DLD1 (cell line): ENCODE measurements around the gene DDA1.

ENCODE experiments used
- in situ Hi-C: cut with HindIII; loops from 2 replicates; pipeline ENCODE4 v1.10.0; 2017; ENCODE audit warnings: low sequenced_read_pairs

DDA1 gene

DNA sequence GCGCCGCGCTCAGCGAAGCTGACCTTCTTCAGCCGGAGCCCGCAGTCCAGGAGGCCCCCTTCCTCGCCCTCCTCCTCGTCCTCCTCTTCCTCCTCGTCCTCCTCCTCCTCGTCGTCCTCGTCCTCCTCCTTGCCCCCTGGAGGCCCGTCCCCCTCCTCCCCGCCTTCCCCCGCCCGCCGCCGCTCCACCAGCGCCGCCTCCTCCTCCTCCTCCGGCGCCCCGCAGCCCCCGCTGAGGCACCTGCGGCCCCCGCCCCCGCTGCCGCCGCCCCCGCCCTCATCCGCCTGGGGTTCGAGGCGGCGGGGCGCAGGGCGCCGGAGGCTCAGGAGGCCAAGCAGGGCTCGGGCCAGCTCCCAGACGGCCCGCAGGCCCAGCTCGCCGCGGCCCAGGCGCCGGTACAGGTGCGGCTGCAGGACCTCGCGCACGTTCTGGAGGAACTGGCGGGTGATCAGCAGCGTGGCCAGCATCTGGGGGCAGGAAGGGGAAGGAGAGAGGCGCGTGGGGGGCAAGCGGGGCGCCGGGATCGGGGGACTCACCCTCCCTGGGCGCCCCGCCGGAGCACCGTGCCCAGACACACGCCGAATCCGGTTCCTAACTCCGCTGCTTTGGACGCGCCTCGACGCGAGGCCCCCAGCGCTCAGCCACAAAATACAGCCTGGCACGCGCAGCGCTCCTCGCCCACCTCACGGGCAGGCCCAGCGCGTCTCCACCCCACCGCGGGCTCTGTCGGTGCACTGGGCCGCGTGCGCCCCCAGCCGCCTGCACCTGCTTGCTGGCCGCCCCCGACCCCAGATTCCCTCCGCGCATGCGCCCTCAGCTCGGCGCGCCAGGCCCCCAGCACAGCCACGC is 19.4 kb downstream of the DDA1 start:
- in situ Hi-C loops = no loop called here

DNA sequence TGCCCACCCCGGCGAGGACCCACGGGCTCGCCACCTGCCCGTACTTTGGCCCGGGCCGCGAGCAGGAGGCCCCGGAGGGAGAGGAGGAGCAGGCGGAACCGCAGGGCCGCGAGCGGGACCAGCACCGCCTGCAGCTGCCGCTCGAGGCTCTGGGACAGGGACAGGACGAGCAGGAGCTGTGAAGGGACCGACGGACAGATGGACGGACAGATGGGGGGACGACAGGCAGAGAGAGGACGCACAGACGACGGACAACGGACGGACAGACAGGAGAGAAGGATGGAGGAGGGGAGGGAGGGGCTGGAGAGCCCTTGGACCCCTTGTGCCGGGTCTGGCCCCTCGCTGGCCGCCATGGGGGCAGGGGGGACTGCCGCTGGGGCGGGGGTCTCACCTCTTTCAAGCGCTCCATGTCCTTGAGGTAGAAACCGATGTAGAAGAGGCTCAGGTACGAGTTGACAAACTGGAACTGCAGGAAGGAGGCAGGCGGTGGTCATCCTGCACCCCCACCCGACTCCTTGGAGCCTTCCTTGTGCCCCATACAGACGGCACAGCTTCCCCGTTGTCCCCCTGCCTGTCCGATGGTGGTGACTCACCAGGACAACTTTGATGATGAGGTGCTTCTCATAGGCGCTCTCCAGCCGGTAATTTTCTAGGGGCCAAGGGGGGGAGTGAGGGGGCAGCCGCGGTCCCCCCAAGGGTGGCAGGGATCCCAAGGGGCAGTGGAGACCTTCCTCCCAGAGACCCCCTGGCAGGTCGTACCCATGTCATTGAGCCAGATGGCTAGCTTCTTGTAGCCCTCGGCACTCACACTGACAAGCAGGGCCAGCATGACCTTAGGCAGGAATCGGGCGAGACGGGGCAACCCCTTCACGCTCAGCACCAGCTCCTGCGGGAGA is 20.3 kb downstream of the DDA1 start:
- in situ Hi-C loops = no loop called here

DNA sequence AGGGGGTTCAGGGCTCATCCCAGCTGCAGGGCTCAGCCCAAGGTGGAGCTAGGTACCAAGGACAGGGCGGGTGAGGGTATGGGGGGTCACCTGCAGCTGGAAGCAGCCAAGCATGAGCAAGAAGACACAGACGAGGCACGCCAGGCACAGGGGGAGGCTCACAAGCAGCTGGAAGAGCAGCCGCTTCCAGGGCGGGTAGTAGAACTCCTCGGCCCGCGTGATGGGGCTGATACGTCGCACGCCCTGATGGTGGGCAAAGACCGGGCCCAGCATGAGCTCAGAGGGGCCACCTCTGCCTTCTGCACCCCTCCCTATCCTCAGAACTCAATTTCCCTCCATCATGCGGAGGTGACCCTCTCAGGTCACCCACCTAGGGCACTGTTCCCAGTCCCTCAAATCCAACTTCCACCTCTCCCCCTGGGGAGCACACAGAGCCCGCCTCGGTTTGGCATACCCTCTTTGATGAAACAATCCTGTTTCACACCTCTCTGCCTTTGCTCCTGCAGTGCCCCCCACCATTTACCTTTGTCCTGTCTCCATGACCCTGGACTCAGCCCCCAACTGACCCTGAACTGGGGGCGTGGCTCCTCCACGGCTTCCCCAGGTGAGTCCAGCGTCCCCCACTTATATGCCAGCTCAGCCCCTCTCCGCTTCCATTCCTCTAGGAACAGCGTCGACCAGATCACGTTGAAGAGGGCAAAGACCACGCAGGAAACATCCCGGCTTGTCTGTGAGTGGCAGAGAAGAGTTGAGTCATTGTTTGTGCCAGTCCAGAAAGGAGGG is 21.1 kb downstream of the DDA1 start:
- in situ Hi-C loops = no loop called here

- in situ Hi-C loops = no loop called here
Observed at GRCh38 chr19:17331045-17331558, 21.7 kb downstream of the DDA1 start.

DNA sequence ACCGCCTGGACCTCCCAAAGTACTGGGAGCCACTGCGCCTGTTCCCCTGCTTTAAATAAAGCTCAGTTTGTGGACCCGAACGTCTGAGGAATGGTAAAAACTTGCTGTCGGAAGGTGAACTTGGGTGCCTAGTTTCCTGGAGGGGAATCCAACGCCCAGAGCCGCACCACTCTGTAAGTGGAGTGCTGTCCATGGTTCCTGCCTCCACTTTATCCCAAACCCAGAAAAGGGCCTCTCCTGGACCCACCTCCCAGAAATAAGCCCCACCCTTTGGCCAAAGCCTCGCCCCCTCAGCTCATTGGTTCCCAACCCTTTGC is 23.0 kb downstream of the DDA1 start:
- in situ Hi-C loops = no loop called here

DNA sequence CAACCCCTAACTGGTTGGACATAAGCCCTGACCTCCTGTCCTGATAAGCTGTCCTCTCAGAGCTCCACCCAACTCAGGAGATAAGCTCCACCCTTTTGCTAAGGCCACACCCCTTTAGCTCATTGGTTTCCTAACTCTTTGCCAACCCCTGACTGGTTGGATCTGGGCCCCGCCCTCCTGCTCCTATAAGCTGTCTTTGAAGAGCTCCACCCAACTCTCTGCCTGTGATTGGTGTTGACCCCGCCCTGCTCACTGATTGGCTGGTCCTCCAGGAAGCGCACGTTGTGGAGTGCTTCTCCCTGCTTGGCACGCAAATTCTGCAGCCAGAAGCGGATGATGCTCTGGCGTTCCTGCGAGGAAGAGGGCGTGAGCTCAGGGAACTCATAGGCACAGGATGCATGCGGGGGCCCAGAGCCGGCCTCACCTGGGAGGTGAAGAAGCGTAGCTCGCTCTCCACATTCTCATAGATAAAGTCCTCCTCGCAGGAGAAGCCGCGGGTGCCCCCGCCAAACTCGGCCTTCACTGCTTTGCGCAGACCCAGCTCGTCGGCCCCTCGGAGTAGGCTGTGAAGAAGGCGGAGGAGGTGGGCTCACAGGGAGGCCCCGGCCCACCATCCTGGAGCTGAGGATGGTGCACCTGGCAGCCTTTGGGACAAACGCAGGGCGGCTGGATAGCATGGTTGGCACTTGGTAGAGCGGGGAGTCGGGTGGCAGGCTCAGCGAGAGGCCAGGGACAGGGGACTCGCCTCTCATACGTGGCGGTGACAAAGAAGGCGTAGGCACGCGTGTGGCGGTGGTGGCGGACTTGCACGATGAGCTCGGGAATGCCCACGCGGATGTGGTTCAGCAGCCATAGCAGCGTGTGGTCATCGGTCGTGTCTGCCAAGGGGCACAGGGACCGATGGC is 23.6 kb downstream of the DDA1 start:
- in situ Hi-C loops = no loop called here

GRCh38 chr19:17333611-17334413 is 24.4 kb downstream of the DDA1 start:
- in situ Hi-C loops = no loop called here

GRCh38 chr19:17334414-17335409 is 25.3 kb downstream of the DDA1 start, which contains the start of gene ANO8:
ANO8 (minus strand) TSS chr19:17334855; CDS start chr19:17334670, 185 bp downstream.
- in situ Hi-C loops = no loop called here

GRCh38 chr19:17335575-17335974 is 26.2 kb downstream of the DDA1 start:
- in situ Hi-C loops = no loop called here

DNA sequence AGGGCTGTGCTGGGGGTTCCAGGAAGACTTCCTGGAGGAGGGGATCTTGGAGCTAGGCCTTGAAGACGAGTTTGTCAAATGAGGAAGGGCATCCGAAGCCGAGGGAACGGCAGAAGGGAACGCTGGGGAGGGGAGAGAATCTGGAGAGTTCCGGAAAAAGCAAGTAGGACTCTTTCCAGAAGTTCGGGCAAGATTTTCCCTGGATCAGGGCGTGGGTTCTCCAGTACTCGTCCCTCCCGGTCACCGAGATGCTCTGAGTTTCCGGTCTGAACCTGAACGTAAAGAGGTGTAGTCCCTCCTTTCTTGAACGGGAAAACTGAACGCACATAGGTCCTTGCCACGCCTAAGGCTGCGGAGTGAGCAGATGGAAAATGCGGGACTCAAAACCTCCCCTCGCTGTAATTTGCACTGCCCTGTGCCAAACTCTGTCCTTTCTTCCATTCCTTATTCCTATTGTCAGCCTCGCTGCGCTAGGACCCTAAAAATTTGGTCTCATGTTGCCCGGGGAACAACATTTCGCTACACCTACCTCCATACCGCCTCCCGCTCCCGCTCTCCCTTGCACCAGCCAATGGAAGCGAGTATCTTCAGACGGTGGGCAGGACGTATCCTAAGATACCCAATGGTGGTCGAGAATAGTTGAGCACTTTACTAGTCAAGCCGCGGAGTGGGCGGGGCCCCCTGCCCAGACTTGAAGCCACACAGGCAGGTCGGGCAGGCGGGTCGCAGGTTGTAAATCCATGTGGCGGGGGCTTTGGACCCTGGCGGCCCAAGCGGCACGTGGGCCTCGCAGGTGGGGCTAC is 27.7 kb downstream of the DDA1 start, which contains the start of gene GTPBP3:
GTPBP3 (plus strand) TSS at position 682 of the 803 bp plus-strand sequence; CDS start at position 741, 59 bp downstream.
- in situ Hi-C loops = no loop called here

GRCh38 chr19:17337675-17338432 is 28.5 kb downstream of the DDA1 start:
- in situ Hi-C loops = no loop called here

DNA sequence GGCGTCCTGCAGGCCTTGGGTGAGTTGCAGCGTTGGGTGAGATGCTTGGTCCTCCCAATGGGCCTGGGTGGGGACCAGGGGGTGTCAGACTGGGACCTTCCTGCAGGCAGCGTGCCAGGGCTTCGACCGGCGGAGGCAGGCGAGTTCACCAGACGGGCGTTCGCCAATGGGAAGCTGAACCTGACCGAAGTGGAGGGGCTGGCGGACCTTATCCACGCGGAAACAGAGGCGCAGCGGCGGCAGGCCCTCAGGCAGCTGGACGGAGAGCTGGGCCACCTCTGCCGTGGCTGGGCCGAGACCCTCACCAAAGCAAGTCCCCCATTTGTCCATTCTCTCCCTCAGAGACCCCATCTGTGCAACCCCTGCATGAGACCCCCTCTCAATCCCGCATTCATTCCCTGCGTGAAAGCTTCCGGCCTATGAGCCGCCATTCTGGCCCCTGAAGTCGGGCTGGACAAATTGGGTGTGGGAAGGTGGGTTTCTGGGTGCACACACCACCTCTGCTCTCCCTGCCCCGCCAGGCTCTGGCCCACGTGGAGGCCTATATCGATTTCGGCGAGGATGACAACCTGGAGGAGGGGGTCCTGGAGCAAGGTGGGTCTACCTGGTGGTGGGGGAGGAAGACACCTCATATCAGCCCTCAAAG is 29.2 kb downstream of the DDA1 start:
- in situ Hi-C loops = no loop called here

- in situ Hi-C loops = no loop called here
Observed at GRCh38 chr19:17339088-17339741, 29.9 kb downstream of the DDA1 start.

DNA sequence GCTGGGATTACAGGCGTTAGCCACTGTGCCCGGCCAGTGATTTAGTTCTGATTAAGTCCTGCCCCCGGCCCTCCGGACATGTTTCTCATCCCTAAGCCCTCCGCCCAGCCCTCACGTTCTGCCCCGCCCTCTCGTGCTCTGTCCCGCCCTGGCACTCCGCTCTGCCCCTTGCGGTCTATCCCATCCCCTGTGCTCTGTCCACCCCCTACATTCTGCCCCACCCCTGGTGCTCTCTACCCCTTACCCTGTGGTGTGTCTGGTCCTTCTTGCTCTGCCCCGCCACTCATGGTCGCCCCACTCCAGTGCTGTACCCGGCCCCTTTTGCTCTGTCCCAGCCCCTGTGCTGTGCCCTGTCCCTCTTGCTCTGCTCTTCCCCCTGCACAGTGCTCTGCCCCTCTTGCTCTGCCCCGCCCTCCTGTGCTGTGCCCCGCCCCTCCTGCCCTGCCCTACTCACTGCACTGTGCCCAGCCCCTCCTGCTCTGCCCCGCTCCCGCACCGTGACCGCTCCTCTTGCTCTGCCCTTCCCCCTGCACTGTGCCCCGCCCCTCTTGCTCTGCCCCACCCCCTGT is 31.0 kb downstream of the DDA1 start:
- in situ Hi-C loops = no loop called here

DNA sequence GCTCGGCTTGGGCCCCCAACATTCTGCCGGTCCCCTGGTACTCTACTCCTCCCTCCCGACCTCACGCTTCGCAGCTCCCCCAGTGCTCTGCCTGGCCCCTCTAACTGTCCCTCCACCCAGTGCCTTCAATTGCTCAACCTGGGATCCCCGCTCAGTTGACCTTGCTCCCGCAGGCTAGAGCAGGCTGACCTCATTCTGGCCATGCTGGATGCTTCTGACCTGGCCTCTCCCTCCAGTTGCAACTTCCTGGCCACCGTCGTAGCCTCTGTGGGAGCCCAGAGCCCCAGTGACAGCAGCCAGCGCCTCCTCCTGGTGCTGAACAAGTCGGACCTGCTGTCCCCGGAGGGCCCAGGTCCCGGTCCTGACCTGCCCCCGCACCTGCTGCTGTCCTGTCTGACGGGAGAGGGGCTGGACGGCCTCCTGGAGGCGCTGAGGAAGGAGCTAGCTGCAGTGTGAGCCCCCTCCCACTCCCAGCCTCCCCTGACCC is 31.6 kb downstream of the DDA1 start:
- in situ Hi-C loops = no loop called here
